GM21717 (cell line): ENCODE measurements around the gene ZFP62.
"Not testable (repeated sequence)": the region's sequence is repeated elsewhere in the genome, so short reads cannot be mapped to it uniquely, and the experiment has no call there.

Source experiments
- ATAC-seq: cut with Tn5 transposase; IDR thresholded peaks from one replicate; pipeline ENCODE4 v1.9.1; 2021; ENCODE audit warnings: mild to moderate bottlenecking, moderate library complexity; ENCODE audit not compliant: unreplicated experiment

ZFP62 gene

GRCh38 chr5:180860887-180861822, at the start of gene ZFP62:
Gene ZFP62 (minus strand): TSS chr5:180861276. CDS start chr5:180861219, 57 bp downstream.
- ATAC-seq, result peak; percentile 84

GRCh38 chr5:180910735-180911134, 49.7 kb upstream of the ZFP62 start:
- no peak for ATAC-seq

- no peak for ATAC-seq
These were observed 49.1 kb upstream of the ZFP62 start for GRCh38 chr5:180910182-180910581.

- ATAC-seq, result no peak
These were observed 48.7 kb upstream of the ZFP62 start for GRCh38 chr5:180909782-180910181.

- no peak for ATAC-seq
These were observed 48.1 kb upstream of the ZFP62 start for GRCh38 chr5:180908998-180909731.

GRCh38 chr5:180908400-180908799, 47.3 kb upstream of the ZFP62 start:
- no peak for ATAC-seq

GRCh38 chr5:180901319-180902009, 40.4 kb upstream of the ZFP62 start:
- no peak for ATAC-seq

- no peak for ATAC-seq
These were observed 39.1 kb upstream of the ZFP62 start for GRCh38 chr5:180900178-180900577.

GRCh38 chr5:180898621-180899246, 37.7 kb upstream of the ZFP62 start, which contains the start of gene BTNL8:
Gene BTNL8 (plus strand): TSS chr5:180899159. CDS start chr5:180899311, 152 bp downstream.
- no peak for ATAC-seq

GRCh38 chr5:180895330-180895729, 34.3 kb upstream of the ZFP62 start:
- ATAC-seq, result not testable (repeated sequence)

- ATAC-seq, result no peak
These were observed 28.3 kb upstream of the ZFP62 start for GRCh38 chr5:180889381-180889780.

GRCh38 chr5:180885845-180886529, 24.9 kb upstream of the ZFP62 start:
- ATAC-seq, result not testable (repeated sequence)

GRCh38 chr5:180875860-180876426, 14.9 kb upstream of the ZFP62 start:
- ATAC-seq, result no peak

GRCh38 chr5:180874804-180875582, 13.9 kb upstream of the ZFP62 start:
- ATAC-seq, result no peak

GRCh38 chr5:180873615-180874520, 12.8 kb upstream of the ZFP62 start:
- no peak for ATAC-seq

- no peak for ATAC-seq
These were observed 11.3 kb upstream of the ZFP62 start for GRCh38 chr5:180872419-180872818.

GRCh38 chr5:180870276-180871068, 9.4 kb upstream of the ZFP62 start:
- no peak for ATAC-seq
